ENCODE data around the gene RHO.

GRCh38 chr3:129555153-129555550 is 26.7 kb downstream of the RHO start:
- no peak for TF ChIP-seq POLR2A (IDR thresholded peaks at IDR 0.05; ENCODE audit: low read depth, low read length)
- TF ChIP-seq, protein P1, sequence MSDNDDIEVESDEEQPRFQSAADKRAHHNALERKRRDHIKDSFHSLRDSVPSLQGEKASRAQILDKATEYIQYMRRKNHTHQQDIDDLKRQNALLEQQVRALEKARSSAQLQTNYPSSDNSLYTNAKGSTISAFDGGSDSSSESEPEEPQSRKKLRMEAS (IDR thresholded peaks at IDR 0.05; ENCODE audit: low read depth, low read length), result no peak
- TF ChIP-seq ZBTB33 (IDR thresholded peaks at IDR 0.05), result no peak
- TF ChIP-seq KDM1A (IDR thresholded peaks at IDR 0.05; ENCODE audit: borderline replicate concordance), result no peak
- TF ChIP-seq, protein P2, sequence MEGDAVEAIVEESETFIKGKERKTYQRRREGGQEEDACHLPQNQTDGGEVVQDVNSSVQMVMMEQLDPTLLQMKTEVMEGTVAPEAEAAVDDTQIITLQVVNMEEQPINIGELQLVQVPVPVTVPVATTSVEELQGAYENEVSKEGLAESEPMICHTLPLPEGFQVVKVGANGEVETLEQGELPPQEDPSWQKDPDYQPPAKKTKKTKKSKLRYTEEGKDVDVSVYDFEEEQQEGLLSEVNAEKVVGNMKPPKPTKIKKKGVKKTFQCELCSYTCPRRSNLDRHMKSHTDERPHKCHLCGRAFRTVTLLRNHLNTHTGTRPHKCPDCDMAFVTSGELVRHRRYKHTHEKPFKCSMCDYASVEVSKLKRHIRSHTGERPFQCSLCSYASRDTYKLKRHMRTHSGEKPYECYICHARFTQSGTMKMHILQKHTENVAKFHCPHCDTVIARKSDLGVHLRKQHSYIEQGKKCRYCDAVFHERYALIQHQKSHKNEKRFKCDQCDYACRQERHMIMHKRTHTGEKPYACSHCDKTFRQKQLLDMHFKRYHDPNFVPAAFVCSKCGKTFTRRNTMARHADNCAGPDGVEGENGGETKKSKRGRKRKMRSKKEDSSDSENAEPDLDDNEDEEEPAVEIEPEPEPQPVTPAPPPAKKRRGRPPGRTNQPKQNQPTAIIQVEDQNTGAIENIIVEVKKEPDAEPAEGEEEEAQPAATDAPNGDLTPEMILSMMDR (IDR thresholded peaks at IDR 0.05 in 2 of 3, conservative IDR thresholded peaks at IDR 0.05 in 1 of 3; ENCODE audit: control insufficient read depth in 2 of 3, extremely low read depth in 1 of 3, insufficient read depth in 1 of 3, low read depth in 3 of 3, low read length in 3 of 3), result no peak
- no peak for TF ChIP-seq CREM (IDR thresholded peaks at IDR 0.05; ENCODE audit: low read depth)
- TF ChIP-seq RAD51 (IDR thresholded peaks at IDR 0.05), result no peak
- no peak for TF ChIP-seq POLR2AphosphoS5 (IDR thresholded peaks at IDR 0.05; ENCODE audit: low read length)
- no peak for TF ChIP-seq HDGF (IDR thresholded peaks at IDR 0.05)
- TF ChIP-seq USF2 (IDR thresholded peaks at IDR 0.05; ENCODE audit: borderline replicate concordance, low read depth, low read length), result no peak
- TF ChIP-seq EZH2 (IDR thresholded peaks at IDR 0.05; ENCODE audit: borderline replicate concordance, control insufficient read depth, low read depth, low read length), result no peak

All from GM12878 (cell line).